Measurements from ENCODE around the gene TOMM40. TPM values are rescaled to one million over a fixed set of nuclear protein-coding genes. Genes with fewer than 3 reads are reported as not detected.

TOMM40 gene
- total and polyA plus RNA-seq, 4 donors, result 21.8 to 66.1 (median 48.0) TPM

GRCh38 chr19:44893332-44894051, 2.4 kb downstream of the TOMM40 start:
- Histone ChIP-seq H3K27me3 (ENCODE audit: control insufficient read depth, insufficient read depth, low read length) (no peaks in the 10 kb centered on the region), H3K4me1 (ENCODE audit: control insufficient read depth, insufficient read depth, low read length) (peaks cover 20% of the 10 kb centered on the region), H3K27ac (ENCODE audit: low read depth, low read length) (no peak overlapping the region), H3K36me3 (ENCODE audit: control insufficient read depth, insufficient read depth, low read length) (peaks cover 65% of the 10 kb centered on the region), H3K9me3 (ENCODE audit: control insufficient read depth, insufficient read depth, low read length) (no peaks in the 10 kb centered on the region), H3K4me3 (ENCODE audit: low read depth, low read length) (no peak overlapping the region)
- 94% methylated on average over 12 of the region's 18 CpGs for WGBS (ENCODE audit: insufficient coverage)
- no peak for DNase-seq (ENCODE audit: low read depth in 4 of 6, low spot score in 6 of 6)

DNA sequence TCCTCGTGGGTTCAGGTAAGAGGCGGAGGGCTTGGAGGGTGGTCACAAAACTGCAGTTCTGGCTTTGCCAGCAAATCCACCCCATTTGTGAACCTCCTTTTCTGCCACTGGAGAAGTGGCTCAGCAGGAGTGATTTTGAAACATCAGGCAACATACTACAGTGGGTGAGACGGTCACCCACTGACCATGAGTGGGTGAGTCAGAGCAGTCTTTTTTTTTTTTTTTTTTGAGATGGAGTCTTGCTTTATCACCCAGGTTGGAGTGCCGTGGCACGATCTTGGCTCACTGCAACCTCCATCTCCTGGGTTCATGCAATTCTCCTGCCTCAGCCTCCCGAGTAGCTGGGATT, 3.0 kb downstream of the TOMM40 start:
- peaks cover 20% of the 10 kb centered on the region for H3K4me1 ChIP-seq (ENCODE audit: control insufficient read depth, insufficient read depth, low read length)
- no peaks in the 10 kb centered on the region for H3K27me3 ChIP-seq (ENCODE audit: control insufficient read depth, insufficient read depth, low read length)
- no peak overlapping the region for H3K27ac ChIP-seq (ENCODE audit: low read depth, low read length)
- no peaks in the 10 kb centered on the region for H3K9me3 ChIP-seq (ENCODE audit: control insufficient read depth, insufficient read depth, low read length)
- no peak for DNase-seq (ENCODE audit: low read depth in 4 of 6, low spot score in 6 of 6)
- H3K36me3 ChIP-seq (ENCODE audit: control insufficient read depth, insufficient read depth, low read length), result peaks cover 63% of the 10 kb centered on the region
- 90% methylated on average over 2 of the region's 6 CpGs for WGBS (ENCODE audit: insufficient coverage)
- H3K4me3 ChIP-seq (ENCODE audit: low read depth, low read length), result no peak overlapping the region

GRCh38 chr19:44894946-44895345, 3.9 kb downstream of the TOMM40 start:
- Histone ChIP-seq H3K36me3 (ENCODE audit: control insufficient read depth, insufficient read depth, low read length) (peaks cover 70% of the 10 kb centered on the region), H3K4me3 (ENCODE audit: low read depth, low read length) (no peak overlapping the region), H3K4me1 (ENCODE audit: control insufficient read depth, insufficient read depth, low read length) (peaks cover 16% of the 10 kb centered on the region), H3K27ac (ENCODE audit: low read depth, low read length) (no peak overlapping the region), H3K27me3 (ENCODE audit: control insufficient read depth, insufficient read depth, low read length) (no peaks in the 10 kb centered on the region), H3K9me3 (ENCODE audit: control insufficient read depth, insufficient read depth, low read length) (no peaks in the 10 kb centered on the region)
- WGBS (ENCODE audit: insufficient coverage), result 91% methylated on average over 9 of the region's 9 CpGs
- DNase-seq (ENCODE audit: low read depth in 4 of 6, low spot score in 6 of 6), result no peak

GRCh38 chr19:44897835-44898234, 6.8 kb downstream of the TOMM40 start:
- Histone ChIP-seq H3K36me3 (ENCODE audit: control insufficient read depth, insufficient read depth, low read length) (peaks cover 94% of the 10 kb centered on the region), H3K9me3 (ENCODE audit: control insufficient read depth, insufficient read depth, low read length) (no peaks in the 10 kb centered on the region), H3K27me3 (ENCODE audit: control insufficient read depth, insufficient read depth, low read length) (no peaks in the 10 kb centered on the region), H3K4me1 (ENCODE audit: control insufficient read depth, insufficient read depth, low read length) (no peaks in the 10 kb centered on the region), H3K4me3 (ENCODE audit: low read depth, low read length) (no peak overlapping the region), H3K27ac (ENCODE audit: low read depth, low read length) (no peak overlapping the region)
- DNase-seq (ENCODE audit: low read depth in 4 of 6, low spot score in 6 of 6), result no peak
- WGBS (ENCODE audit: insufficient coverage), result 94% methylated on average over 8 of the region's 8 CpGs

GRCh38 chr19:44900328-44901244, 9.5 kb downstream of the TOMM40 start:
- no peak for DNase-seq (ENCODE audit: low read depth in 4 of 6, low spot score in 6 of 6)
- Histone ChIP-seq H3K36me3 (ENCODE audit: control insufficient read depth, insufficient read depth, low read length) (peaks cover 73% of the 10 kb centered on the region), H3K4me3 (ENCODE audit: low read depth, low read length) (no peak overlapping the region), H3K9me3 (ENCODE audit: control insufficient read depth, insufficient read depth, low read length) (no peaks in the 10 kb centered on the region), H3K4me1 (ENCODE audit: control insufficient read depth, insufficient read depth, low read length) (peaks cover 24% of the 10 kb centered on the region), H3K27ac (ENCODE audit: low read depth, low read length) (no peak overlapping the region), H3K27me3 (ENCODE audit: control insufficient read depth, insufficient read depth, low read length) (peaks cover 4% of the 10 kb centered on the region)
- WGBS (ENCODE audit: insufficient coverage), result 97% methylated on average over 13 of the region's 19 CpGs

DNA sequence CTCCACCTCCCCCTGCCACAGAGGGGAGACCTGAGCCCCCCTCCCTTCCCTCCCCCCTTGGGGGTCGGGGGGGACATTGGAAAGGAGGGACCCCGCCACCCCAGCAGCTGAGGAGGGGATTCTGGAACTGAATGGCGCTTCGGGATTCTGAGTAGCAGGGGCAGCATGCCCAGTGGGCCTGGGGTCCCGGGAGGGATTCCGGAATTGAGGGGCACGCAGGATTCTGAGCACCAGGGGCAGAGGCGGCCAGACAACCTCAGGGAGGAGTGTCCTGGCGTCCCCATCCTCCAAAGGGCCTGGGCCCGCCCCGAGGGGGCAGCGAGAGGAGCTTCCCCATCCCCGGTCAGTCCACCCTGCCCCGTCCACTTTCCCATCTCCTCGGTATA, 12.2 kb downstream of the TOMM40 start:
- WGBS (ENCODE audit: insufficient coverage), result 79% methylated on average over 6 of the region's 15 CpGs
- H3K4me3 ChIP-seq (ENCODE audit: low read depth, low read length), result no peak overlapping the region
- no peaks in the 10 kb centered on the region for H3K9me3 ChIP-seq (ENCODE audit: control insufficient read depth, insufficient read depth, low read length)
- no peak overlapping the region for H3K27ac ChIP-seq (ENCODE audit: low read depth, low read length)
- peaks cover 58% of the 10 kb centered on the region for H3K36me3 ChIP-seq (ENCODE audit: control insufficient read depth, insufficient read depth, low read length)
- peaks cover 14% of the 10 kb centered on the region for H3K27me3 ChIP-seq (ENCODE audit: control insufficient read depth, insufficient read depth, low read length)
- H3K4me1 ChIP-seq (ENCODE audit: control insufficient read depth, insufficient read depth, low read length), result peaks cover 44% of the 10 kb centered on the region
- no peak for DNase-seq (ENCODE audit: low read depth in 4 of 6, low spot score in 6 of 6)

DNA sequence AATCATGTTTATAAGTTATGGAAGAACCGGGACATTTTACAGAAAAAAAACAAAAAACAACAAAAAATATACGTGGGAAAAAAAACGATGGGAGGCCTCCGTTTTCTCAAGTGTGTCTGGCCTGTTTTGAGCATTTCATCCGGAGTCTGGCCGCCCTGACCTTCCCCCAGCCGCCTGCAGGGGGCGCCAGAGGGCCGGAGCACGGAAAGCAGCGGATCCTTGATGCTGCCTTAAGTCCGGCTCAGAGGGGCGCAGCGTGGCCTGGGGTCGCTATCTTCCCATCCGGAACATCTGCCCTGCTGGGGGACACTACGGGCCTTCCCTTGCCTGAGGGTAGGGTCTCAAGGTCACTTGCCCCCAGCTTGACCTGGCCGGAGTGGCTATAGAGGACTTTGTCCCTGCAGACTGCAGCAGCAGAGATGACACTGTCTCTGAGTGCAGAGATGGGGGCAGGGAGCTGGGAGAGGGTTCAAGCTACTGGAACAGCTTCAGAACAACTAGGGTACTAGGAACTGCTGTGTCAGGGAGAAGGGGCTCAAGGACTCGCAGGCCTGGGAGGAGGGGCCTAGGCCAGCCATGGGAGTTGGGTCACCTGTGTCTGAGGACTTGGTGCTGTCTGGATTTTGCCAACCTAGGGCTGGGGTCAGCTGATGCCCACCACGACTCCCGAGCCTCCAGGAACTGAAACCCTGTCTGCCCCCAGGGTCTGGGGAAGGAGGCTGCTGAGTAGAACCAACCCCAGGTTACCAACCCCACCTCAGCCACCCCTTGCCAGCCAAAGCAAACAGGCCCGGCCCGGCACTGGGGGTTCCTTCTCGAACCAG, 12.8 kb downstream of the TOMM40 start:
- Histone ChIP-seq H3K4me3 (ENCODE audit: low read depth, low read length) (no peak overlapping the region), H3K4me1 (ENCODE audit: control insufficient read depth, insufficient read depth, low read length) (peaks cover 44% of the 10 kb centered on the region), H3K27ac (ENCODE audit: low read depth, low read length) (peak overlapping the region; percentile 64), H3K36me3 (ENCODE audit: control insufficient read depth, insufficient read depth, low read length) (peaks cover 59% of the 10 kb centered on the region), H3K9me3 (ENCODE audit: control insufficient read depth, insufficient read depth, low read length) (no peaks in the 10 kb centered on the region), H3K27me3 (ENCODE audit: control insufficient read depth, insufficient read depth, low read length) (peaks cover 14% of the 10 kb centered on the region)
- peak in 2 of 6 donors; percentile 78 to 79 for DNase-seq (ENCODE audit: low read depth in 4 of 6, low spot score in 6 of 6)
- WGBS (ENCODE audit: insufficient coverage), result 19% methylated on average over 21 of the region's 24 CpGs

- H3K4me1 ChIP-seq (ENCODE audit: control insufficient read depth, insufficient read depth, low read length), result peaks cover 44% of the 10 kb centered on the region
- peaks cover 59% of the 10 kb centered on the region for H3K36me3 ChIP-seq (ENCODE audit: control insufficient read depth, insufficient read depth, low read length)
- WGBS (ENCODE audit: insufficient coverage), result 83% methylated on average over 9 of the region's 12 CpGs
- no peak for DNase-seq (ENCODE audit: low read depth in 4 of 6, low spot score in 6 of 6)
- no peaks in the 10 kb centered on the region for H3K9me3 ChIP-seq (ENCODE audit: control insufficient read depth, insufficient read depth, low read length)
- H3K4me3 ChIP-seq (ENCODE audit: low read depth, low read length), result no peak overlapping the region
- H3K27ac ChIP-seq (ENCODE audit: low read depth, low read length), result peak overlapping the region; percentile 64
- H3K27me3 ChIP-seq (ENCODE audit: control insufficient read depth, insufficient read depth, low read length), result peaks cover 14% of the 10 kb centered on the region
These were observed 13.5 kb downstream of the TOMM40 start for GRCh38 chr19:44904426-44904994.
